ENCODE data around the gene KCNH1.
"Not testable (repeated sequence)": the region's sequence is repeated elsewhere in the genome, so short reads cannot be mapped to it uniquely, and the experiment has no call there.

The KCNH1 gene

DNA sequence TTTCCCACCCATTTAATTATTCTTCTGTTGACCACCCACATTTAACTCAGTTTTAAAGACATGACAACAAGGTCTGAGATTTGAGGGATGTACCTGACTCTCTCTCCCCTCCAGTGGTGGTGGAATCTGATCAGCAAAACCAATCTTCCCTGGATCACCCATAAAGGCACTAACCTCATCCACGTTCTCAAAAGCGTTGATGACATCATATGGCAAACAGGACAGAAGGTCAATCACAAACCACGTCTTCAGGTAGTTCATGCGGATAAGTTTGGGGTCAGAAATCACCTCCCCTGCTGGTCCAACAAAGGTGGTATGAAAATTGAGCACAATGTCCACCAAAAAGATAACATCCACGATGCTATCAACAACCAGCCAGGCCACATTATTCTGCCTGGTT, 115.3 kb downstream of the KCNH1 start:
- Histone ChIP-seq H3K56ac (ENCODE audit: low read length) (no peak overlapping the region), H3K4me1 (ENCODE audit: control insufficient read depth, low read depth, low read length) (no peaks in the 10 kb centered on the region), H3K23ac (ENCODE audit: low read length) (no peak overlapping the region), H3K79me1 (ENCODE audit: low read length) (no peaks in the 10 kb centered on the region), H2AK5ac (ENCODE audit: low read length) (no peak overlapping the region), H2BK15ac (replicated peaks; ENCODE audit: low read depth) (no peak overlapping the region), H3K79me2 (ENCODE audit: control insufficient read depth, insufficient read depth, low read length) (no peaks in the 10 kb centered on the region), H3K9ac (ENCODE audit: low read length) (no peak overlapping the region), H4K5ac (ENCODE audit: low read length) (no peak overlapping the region), H3K4ac (ENCODE audit: low read depth, low read length) (no peak overlapping the region), H3K27me3 (ENCODE audit: insufficient read depth, low read length, poor library complexity) (no peaks in the 10 kb centered on the region), H4K8ac (ENCODE audit: low read depth, low read length) (no peak overlapping the region), H3K4me2 (ENCODE audit: low read length) (no peak overlapping the region), H3K36me3 (ENCODE audit: control insufficient read depth, insufficient read depth, low read length) (no peaks in the 10 kb centered on the region), H3K4me3 (ENCODE audit: low read length) (no peak overlapping the region), H3K27ac (ENCODE audit: low read depth, low read length) (no peak overlapping the region), H2BK120ac (ENCODE audit: low read depth, low read length) (no peak overlapping the region), H2BK5ac (ENCODE audit: low read length) (no peak overlapping the region), H3K18ac (ENCODE audit: low read length) (no peak overlapping the region)
- DNase-seq: no peak
- WGBS (ENCODE audit: extremely low coverage, insufficient coverage, low lambda C conversion rate): no CpG with 5 or more reads among the region's 5 CpGs

- Histone ChIP-seq H3K18ac (ENCODE audit: low read length) (no peak overlapping the region), H3K4ac (ENCODE audit: low read depth, low read length) (no peak overlapping the region), H2AK5ac (ENCODE audit: low read length) (no peak overlapping the region), H3K79me1 (ENCODE audit: low read length) (no peaks in the 10 kb centered on the region), H3K23ac (ENCODE audit: low read length) (no peak overlapping the region), H3K4me1 (ENCODE audit: control insufficient read depth, low read depth, low read length) (no peaks in the 10 kb centered on the region), H3K4me3 (ENCODE audit: low read length) (no peak overlapping the region), H3K9ac (ENCODE audit: low read length) (no peak overlapping the region), H4K5ac (ENCODE audit: low read length) (no peak overlapping the region), H3K27me3 (ENCODE audit: insufficient read depth, low read length, poor library complexity) (no peaks in the 10 kb centered on the region), H2BK15ac (replicated peaks; ENCODE audit: low read depth) (no peak overlapping the region), H4K8ac (ENCODE audit: low read depth, low read length) (no peak overlapping the region), H3K36me3 (ENCODE audit: control insufficient read depth, insufficient read depth, low read length) (no peaks in the 10 kb centered on the region), H3K4me2 (ENCODE audit: low read length) (no peak overlapping the region), H2BK5ac (ENCODE audit: low read length) (no peak overlapping the region), H3K79me2 (ENCODE audit: control insufficient read depth, insufficient read depth, low read length) (no peaks in the 10 kb centered on the region), H3K56ac (ENCODE audit: low read length) (no peak overlapping the region), H3K27ac (ENCODE audit: low read depth, low read length) (no peak overlapping the region), H2BK120ac (ENCODE audit: low read depth, low read length) (no peak overlapping the region)
- no CpG with 5 or more reads among the region's 6 CpGs for WGBS (ENCODE audit: extremely low coverage, insufficient coverage, low lambda C conversion rate)
- peak; percentile 31 for DNase-seq
These were observed 116.8 kb downstream of the KCNH1 start for GRCh38 chr1:211017075-211017718.

DNA sequence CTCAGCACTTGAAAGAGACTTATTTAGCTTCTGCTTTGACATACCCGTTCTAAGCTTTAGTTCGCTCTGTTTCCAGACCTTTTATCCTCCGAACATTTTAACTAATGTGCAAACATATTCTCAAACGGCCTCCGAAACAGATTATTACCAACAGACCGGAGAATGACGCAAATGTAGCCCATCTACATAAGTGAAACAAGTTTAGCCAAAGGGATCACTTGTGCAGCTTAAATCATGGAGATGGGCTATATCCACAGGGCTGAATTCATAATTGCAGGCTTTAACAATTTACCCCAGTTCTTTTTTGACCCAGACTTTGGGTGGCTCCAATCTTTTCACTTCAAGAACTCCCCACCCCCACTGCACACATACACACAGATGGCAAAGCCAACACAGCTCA, 119.7 kb downstream of the KCNH1 start:
- Histone ChIP-seq H3K18ac (ENCODE audit: low read length) (no peak overlapping the region), H3K36me3 (ENCODE audit: control insufficient read depth, insufficient read depth, low read length) (no peaks in the 10 kb centered on the region), H2BK120ac (ENCODE audit: low read depth, low read length) (no peak overlapping the region), H3K4ac (ENCODE audit: low read depth, low read length) (no peak overlapping the region), H3K27ac (ENCODE audit: low read depth, low read length) (no peak overlapping the region), H3K79me1 (ENCODE audit: low read length) (no peaks in the 10 kb centered on the region), H4K5ac (ENCODE audit: low read length) (no peak overlapping the region), H2AK5ac (ENCODE audit: low read length) (no peak overlapping the region), H3K9ac (ENCODE audit: low read length) (no peak overlapping the region), H2BK5ac (ENCODE audit: low read length) (no peak overlapping the region), H3K56ac (ENCODE audit: low read length) (no peak overlapping the region), H3K23ac (ENCODE audit: low read length) (no peak overlapping the region), H3K4me1 (ENCODE audit: control insufficient read depth, low read depth, low read length) (no peaks in the 10 kb centered on the region), H3K4me2 (ENCODE audit: low read length) (no peak overlapping the region), H3K27me3 (ENCODE audit: insufficient read depth, low read length, poor library complexity) (no peaks in the 10 kb centered on the region), H4K8ac (ENCODE audit: low read depth, low read length) (no peak overlapping the region), H3K4me3 (ENCODE audit: low read length) (no peak overlapping the region), H2BK15ac (replicated peaks; ENCODE audit: low read depth) (no peak overlapping the region), H3K79me2 (ENCODE audit: control insufficient read depth, insufficient read depth, low read length) (no peaks in the 10 kb centered on the region)
- WGBS (ENCODE audit: extremely low coverage, insufficient coverage, low lambda C conversion rate): no CpG with 5 or more reads among the region's 7 CpGs
- no peak for DNase-seq

DNA sequence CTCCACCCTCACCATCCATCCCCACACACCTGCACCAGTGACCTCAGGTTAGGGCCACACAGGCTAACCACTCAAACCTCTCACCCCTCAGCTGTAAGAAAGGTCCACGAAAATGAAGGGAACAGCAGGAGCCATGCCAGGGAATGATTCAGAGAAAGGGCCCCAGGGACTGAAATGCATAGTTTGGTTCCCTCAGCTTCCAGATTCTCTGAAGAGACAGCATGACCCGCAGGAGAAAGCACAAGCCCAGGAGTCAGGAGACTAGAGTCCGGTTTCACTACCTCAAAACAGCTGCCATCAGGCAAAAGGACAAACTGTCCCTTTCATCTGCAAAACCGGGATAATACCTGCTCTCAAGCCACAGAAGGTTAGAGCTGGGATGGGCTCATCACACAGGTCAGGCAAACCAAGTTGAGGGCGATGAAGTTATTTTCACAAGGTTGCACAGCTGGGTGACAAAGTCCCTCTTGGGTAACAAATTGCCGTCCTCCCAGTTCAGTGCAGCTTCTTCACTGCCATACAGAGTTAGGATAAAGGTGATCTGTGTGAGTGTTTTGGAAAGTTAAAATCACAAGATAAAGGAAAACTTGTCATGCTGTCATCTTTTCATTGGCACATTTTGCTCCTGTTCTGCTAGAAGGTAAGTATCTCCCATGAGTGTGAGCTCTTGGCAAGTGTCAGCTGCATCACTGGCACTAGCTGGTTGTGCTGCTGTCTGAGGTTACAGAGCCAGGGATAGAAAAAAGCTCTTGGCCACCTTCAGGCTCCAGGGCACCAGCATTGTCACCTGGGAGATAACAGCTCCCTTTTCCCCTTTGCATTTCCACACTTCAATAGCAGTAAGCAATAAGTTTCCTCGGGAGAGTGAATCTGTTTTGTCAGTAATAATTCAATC, 120.4 kb downstream of the KCNH1 start:
- Histone ChIP-seq H3K4me1 (ENCODE audit: control insufficient read depth, low read depth, low read length) (no peaks in the 10 kb centered on the region), H4K5ac (ENCODE audit: low read length) (no peak overlapping the region), H3K18ac (ENCODE audit: low read length) (no peak overlapping the region), H3K36me3 (ENCODE audit: control insufficient read depth, insufficient read depth, low read length) (no peaks in the 10 kb centered on the region), H3K56ac (ENCODE audit: low read length) (no peak overlapping the region), H2AK5ac (ENCODE audit: low read length) (no peak overlapping the region), H3K27me3 (ENCODE audit: insufficient read depth, low read length, poor library complexity) (no peaks in the 10 kb centered on the region), H3K23ac (ENCODE audit: low read length) (no peak overlapping the region), H3K4ac (ENCODE audit: low read depth, low read length) (no peak overlapping the region), H3K79me1 (ENCODE audit: low read length) (no peaks in the 10 kb centered on the region), H3K4me2 (ENCODE audit: low read length) (no peak overlapping the region), H4K8ac (ENCODE audit: low read depth, low read length) (no peak overlapping the region), H3K79me2 (ENCODE audit: control insufficient read depth, insufficient read depth, low read length) (no peaks in the 10 kb centered on the region), H3K27ac (ENCODE audit: low read depth, low read length) (no peak overlapping the region), H3K9ac (ENCODE audit: low read length) (no peak overlapping the region), H2BK5ac (ENCODE audit: low read length) (no peak overlapping the region), H3K4me3 (ENCODE audit: low read length) (no peak overlapping the region), H2BK15ac (replicated peaks; ENCODE audit: low read depth) (no peak overlapping the region), H2BK120ac (ENCODE audit: low read depth, low read length) (no peak overlapping the region)
- DNase-seq: no peak
- no CpG with 5 or more reads among the region's 7 CpGs for WGBS (ENCODE audit: extremely low coverage, insufficient coverage, low lambda C conversion rate)

DNA sequence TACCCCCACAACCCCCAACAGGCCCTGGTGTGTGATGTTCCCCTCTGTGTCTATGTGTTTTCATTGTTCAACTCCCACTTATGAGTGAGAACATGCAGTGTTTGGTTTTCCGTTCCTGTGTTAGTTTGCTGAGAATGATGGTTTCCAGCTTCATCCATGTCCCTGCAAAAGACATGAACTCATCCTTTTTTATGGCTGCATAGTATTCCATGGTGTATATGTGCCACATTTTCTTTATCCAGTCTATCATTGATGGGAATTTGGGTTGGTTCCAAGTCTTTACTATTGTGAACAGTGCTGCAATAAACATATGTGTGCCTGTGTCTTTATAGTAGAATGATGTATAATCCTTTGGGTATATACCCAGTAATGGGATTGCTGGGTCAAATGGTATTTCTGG, 122.8 kb downstream of the KCNH1 start:
- H3K56ac ChIP-seq (ENCODE audit: low read length); H3K36me3 ChIP-seq (ENCODE audit: control insufficient read depth, insufficient read depth, low read length); H3K4me3 ChIP-seq (ENCODE audit: low read length); H2BK15ac ChIP-seq (replicated peaks; ENCODE audit: low read depth); DNase-seq; H2BK5ac ChIP-seq (ENCODE audit: low read length); H2BK120ac ChIP-seq (ENCODE audit: low read depth, low read length); H3K18ac ChIP-seq (ENCODE audit: low read length); H3K9ac ChIP-seq (ENCODE audit: low read length); H3K79me2 ChIP-seq (ENCODE audit: control insufficient read depth, insufficient read depth, low read length); H3K23ac ChIP-seq (ENCODE audit: low read length); H3K4me1 ChIP-seq (ENCODE audit: control insufficient read depth, low read depth, low read length); H4K5ac ChIP-seq (ENCODE audit: low read length); H3K79me1 ChIP-seq (ENCODE audit: low read length); H3K27ac ChIP-seq (ENCODE audit: low read depth, low read length); H2AK5ac ChIP-seq (ENCODE audit: low read length); H3K27me3 ChIP-seq (ENCODE audit: insufficient read depth, low read length, poor library complexity); H3K4ac ChIP-seq (ENCODE audit: low read depth, low read length); H4K8ac ChIP-seq (ENCODE audit: low read depth, low read length); H3K4me2 ChIP-seq (ENCODE audit: low read length): not testable (repeated sequence)
- WGBS (ENCODE audit: extremely low coverage, insufficient coverage, low lambda C conversion rate): no CpG with 5 or more reads among the region's 1 CpG

Measured in mesendoderm (in vitro differentiated cells).